Measurements from ENCODE around the gene ASZ1.

- TF ChIP-seq EZH2phosphoT487 (IDR thresholded peaks at IDR 0.05; ENCODE audit: low read depth) (no peak), CTCF (IDR thresholded peaks at IDR 0.05; ENCODE audit: low read depth, low read length) (no peak)
Observed at GRCh38 chr7:117411539-117411938, 15.8 kb downstream of the ASZ1 start.

All from OCI-LY3 (cell line).